HK-2 (cell line): ENCODE data around the gene C10orf105.

Source experiments
- DNase-seq: peaks from one replicate; pipeline ENCODE4 v3.0.0-alpha.2; 2018; ENCODE audit not compliant: unreplicated experiment

The C10orf105 gene

GRCh38 chr10:71716426-71716825, 3.2 kb downstream of the C10orf105 start:
- DNase-seq: no peak

DNA sequence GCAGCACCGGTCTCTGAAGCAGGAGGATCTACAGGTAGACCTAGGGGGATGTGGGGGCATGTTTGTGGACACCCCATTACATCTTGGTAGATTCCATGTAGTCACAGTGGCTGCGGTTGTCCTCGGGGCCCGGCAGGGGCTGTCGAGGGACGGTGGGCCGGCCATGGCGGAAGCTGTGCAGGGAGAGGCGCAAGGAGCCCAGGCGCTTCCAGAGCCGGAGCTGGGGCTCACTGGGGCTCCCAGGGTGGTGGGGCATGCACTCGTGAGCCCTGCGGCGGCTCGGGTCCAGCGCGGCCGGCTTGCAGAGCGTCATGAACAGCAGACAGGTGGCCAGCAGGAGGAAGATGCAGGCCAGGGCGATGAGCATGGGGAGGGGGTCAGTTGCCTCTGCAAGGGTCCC, 3.7 kb downstream of the C10orf105 start:
- no peak for DNase-seq

GRCh38 chr10:71715026-71715425, 4.6 kb downstream of the C10orf105 start:
- no peak for DNase-seq

GRCh38 chr10:71714592-71714991, 5.0 kb downstream of the C10orf105 start:
- DNase-seq: no peak

DNA sequence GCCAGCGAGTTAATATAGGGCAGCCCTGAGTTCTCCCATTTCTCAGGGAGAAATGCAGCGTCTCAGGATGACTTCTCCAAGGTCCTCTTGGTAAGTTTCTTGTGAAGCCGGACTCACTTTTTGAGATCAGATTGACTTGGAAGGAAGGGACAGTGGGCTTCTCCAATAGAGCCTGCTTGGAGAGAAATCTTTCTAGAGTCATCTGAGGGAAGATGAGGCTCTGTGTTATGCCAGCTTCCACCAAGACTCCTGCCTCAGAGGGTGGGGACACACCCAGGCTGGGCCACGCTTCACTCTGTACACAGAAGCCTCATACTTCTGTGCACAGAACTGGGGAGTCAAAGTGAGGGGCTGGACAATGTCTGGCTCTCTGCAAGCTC, 5.6 kb downstream of the C10orf105 start:
- DNase-seq: no peak

- peak; percentile 12 for DNase-seq
Observed at GRCh38 chr10:71713135-71714030, 6.2 kb downstream of the C10orf105 start.

GRCh38 chr10:71712572-71713134, 6.9 kb downstream of the C10orf105 start:
- no peak for DNase-seq

- DNase-seq: no peak
Observed at GRCh38 chr10:71712170-71712569, 7.4 kb downstream of the C10orf105 start.

DNA sequence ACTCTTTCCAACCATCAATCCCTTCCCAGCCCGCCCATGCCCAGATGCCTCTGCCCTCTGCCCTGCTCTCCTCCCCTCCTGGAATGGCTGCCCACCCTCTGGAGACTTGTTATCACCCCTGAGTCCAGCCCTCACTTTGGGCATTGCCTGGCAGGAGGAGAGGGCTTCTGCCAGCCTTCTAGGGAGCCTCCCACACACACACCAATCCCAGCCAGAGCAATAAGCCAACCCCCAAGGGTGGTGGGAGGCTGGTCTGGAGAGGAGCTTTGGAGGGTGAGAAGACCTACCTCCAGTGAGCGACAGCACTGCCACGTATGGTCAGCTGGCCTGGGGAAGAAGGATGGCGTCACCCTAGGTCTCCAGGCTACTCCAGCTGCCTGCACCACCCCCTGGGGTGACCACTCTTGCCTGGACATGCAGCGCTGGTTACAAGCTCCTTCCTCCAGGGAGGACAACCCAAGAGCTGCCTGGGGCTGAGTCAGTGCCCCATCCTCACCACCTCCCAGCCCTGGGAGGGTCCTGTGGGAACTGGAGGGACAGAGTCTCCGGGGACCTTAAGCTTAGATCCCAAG, 8.4 kb downstream of the C10orf105 start:
- DNase-seq: no peak

- DNase-seq: no peak
Observed at GRCh38 chr10:71710519-71710918, 9.1 kb downstream of the C10orf105 start.

- DNase-seq: no peak
Observed at GRCh38 chr10:71708897-71709882, 10.4 kb downstream of the C10orf105 start.

DNA sequence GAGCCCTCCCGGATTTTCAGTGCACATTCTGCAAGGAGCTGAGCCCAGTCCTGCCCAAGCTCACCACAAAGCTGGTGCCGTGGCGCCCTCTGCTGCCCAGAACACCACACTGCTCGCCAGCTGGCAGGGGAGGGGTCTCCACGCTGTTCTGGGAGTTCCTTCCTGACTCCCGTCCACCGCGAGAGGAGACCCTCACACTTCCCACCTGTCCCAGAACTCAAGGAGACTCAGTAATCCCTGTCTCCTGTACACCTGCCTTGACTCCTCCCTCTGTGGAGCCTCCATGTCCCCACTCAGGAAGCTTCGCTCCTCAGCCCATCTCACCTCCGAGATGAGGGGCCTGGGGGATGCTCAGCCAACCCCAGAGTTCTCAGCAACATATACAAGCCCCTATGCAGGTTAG, 11.3 kb downstream of the C10orf105 start:
- DNase-seq: peak; percentile 38

GRCh38 chr10:71707240-71707789, 12.3 kb downstream of the C10orf105 start:
- DNase-seq: no peak

DNA sequence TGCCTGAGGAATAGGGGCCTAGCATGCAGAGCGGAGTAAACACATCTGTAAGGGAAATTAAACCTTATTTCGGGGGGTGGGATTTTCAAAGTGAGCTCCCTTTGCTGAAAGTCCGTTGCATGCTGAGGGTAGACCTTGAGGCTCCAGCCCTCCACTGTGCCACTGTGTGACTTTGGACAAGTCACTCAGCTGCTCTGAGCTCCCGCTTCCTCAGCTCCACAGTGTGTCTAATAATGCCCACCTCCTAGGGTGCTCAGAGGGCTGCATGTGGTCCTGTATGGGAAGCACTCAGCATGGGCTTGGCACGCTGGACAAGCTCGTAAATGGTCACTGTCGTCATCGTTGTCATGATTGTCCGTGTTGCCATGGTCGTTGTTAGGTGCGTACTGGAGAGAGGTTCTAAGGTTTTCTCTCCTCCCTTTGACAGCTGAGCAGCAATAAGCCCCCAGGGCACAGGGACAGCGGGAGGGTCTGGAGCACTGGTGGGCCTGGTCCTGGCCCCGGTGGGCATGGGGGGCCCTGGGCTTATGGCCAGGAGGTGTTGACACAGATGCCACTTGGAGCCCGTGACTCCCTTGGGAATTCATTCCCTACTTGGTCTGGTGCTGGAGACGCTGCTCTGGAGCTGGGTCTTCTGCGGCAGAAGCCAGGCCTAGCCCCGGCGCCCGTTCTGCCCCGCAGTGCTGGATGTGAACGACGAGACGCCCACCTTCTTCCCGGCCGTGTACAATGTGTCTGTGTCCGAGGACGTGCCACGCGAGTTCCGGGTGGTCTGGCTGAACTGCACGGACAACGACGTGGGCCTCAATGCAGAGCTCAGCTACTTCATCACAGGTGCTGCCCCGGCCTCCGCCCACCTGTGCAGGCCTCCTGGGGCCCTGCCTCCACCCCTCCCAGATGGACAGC, 13.1 kb downstream of the C10orf105 start:
- DNase-seq: no peak

DNA sequence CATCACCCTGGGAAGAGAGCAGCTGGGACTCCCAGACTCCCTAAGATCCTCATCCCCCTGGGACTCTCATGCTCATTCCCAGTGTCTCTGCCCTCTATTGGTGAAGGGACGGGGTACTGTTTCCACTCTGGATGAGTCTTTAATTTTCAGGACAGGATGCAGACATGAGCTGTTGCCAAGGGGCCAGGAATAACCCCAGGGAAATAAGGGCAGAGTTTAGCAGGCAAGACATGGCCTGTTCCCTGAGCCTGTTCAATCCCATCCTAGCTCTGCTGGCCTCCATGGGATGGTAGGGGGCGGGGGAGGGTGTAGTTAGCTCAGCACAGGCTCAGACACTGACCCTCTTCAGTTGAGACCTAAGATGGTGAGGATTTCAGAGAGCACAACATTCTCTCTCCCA, 14.0 kb downstream of the C10orf105 start:
- DNase-seq: no peak

DNA sequence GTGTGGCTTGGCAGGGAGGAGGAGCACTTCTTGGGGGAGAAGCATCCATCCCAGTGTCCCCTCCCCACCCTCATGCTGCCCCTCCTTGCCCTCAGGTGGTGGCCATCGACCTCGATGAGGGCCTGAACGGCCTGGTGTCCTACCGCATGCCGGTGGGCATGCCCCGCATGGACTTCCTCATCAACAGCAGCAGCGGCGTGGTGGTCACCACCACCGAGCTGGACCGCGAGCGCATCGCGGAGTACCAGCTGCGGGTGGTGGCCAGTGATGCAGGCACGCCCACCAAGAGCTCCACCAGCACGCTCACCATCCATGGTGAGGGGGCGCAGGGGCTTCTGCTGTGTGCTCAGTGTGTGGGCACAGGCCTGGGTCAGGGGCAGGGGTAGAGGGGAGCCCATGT, 14.8 kb downstream of the C10orf105 start:
- no peak for DNase-seq

GRCh38 chr10:71703577-71703976, 16.0 kb downstream of the C10orf105 start:
- DNase-seq: no peak

DNA sequence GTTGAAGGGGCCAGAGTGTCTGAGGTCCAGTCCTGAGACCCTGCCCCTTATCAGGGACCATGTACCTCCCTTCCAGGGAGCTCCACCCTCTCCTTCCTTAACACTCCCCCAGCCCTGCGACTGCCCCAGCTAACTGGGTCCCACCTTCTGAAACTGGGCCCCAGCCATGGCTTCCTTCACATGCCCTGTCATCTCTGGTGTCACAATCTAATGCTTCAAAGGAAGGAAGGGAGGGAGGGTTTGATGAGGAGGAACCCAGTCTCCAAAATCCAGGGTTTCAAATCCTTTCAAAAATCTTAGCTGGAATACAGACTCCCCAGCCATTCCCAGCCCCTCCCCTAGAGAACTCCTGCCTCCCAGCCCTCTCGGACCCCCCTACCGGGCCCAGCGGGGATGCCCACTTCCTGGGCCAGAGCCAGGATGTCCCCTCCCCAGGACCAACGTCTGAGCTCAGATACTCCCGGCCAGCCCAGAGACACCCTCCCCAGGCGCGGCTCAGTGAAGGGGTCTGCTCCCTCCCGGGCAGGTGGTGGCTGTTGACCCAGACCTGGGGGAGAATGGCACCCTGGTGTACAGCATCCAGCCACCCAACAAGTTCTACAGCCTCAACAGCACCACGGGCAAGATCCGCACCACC, 18.0 kb downstream of the C10orf105 start:
- no peak for DNase-seq

DNA sequence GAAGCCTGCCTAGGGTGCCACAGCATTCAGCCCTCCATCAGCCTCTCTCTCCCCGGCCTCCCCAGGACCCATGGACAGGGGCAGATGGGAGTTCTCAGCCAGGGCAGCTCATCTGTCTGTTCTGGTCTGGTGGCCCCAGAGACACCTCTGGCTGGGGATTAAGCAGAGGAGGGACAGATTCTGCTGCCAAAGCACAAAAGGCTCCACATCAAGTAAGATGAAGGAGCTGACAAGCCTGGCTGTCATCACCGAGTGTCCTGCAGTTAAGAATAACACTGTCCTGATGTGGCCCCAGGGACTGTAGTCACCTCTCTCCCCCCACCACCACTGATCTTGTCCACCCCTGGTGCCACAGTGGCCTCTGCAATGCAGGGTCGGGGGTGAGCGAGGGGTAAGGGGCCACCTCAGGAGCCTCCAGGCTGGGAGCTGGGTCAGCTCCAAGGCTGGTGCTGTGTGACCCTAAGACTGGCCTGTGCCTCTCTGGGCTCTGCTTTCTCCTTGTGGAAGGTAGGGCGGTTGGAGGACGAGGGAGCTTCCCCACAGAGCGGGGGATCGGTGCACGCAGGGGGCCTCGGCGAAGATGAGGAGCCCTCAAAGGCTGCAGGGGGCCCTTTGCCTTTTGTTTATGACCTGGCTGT, 18.7 kb downstream of the C10orf105 start:
- no peak for DNase-seq

DNA sequence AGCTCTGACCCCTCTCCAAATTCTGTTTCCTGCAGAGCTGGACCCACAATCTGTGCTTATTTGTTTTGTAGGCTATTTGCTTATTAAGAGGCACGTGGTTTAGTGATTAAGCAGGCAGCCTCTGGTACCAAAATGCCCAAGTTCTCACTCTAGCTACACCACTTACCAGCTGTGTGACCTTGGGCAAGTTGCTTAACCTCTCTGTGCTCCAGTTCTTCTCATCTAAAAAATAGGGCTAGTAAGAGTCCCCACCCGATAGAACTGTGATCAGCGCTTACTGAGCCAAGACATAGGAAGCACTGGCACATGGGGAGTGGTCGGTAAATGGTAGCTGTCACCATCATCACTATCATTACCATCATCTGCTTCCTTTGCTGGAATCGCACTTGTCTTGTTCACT, 20.8 kb downstream of the C10orf105 start:
- no peak for DNase-seq
